GM21447 (cell line): ENCODE results near the gene RNF223.
"Not testable (repeated sequence)": the region's sequence is repeated elsewhere in the genome, so short reads cannot be mapped to it uniquely, and the experiment has no call there.

Source experiments
- ATAC-seq: cut with Tn5 transposase; IDR thresholded peaks from one replicate; pipeline ENCODE4 v1.9.1; 2021; ENCODE audit not compliant: unreplicated experiment

The RNF223 gene

GRCh38 chr1:1031659-1032235 is 42.4 kb downstream of the RNF223 start:
- no peak for ATAC-seq

GRCh38 chr1:1030867-1031658 is 43.0 kb downstream of the RNF223 start:
- not testable (repeated sequence) for ATAC-seq

GRCh38 chr1:1027791-1028190 is 46.3 kb downstream of the RNF223 start:
- ATAC-seq: no peak

GRCh38 chr1:1026599-1027413 is 47.3 kb downstream of the RNF223 start:
- no peak for ATAC-seq

GRCh38 chr1:1025730-1026129 is 48.4 kb downstream of the RNF223 start:
- no peak for ATAC-seq

GRCh38 chr1:1024771-1025699 is 49.1 kb downstream of the RNF223 start:
- ATAC-seq: no peak

- no peak for ATAC-seq
Measured at GRCh38 chr1:1024149-1024770, 49.8 kb downstream of the RNF223 start.

GRCh38 chr1:1023700-1024099 is 50.4 kb downstream of the RNF223 start:
- no peak for ATAC-seq

- no peak for ATAC-seq
Measured at GRCh38 chr1:1022302-1023009, 51.6 kb downstream of the RNF223 start.

- no peak for ATAC-seq
Measured at GRCh38 chr1:1021920-1022259, 52.2 kb downstream of the RNF223 start.

GRCh38 chr1:1021010-1021919 is 52.8 kb downstream of the RNF223 start:
- no peak for ATAC-seq
